Breast epithelium (tissue), 4 donors: Measurements from ENCODE around the gene TRERF1. TPM values are rescaled to one million over a fixed set of nuclear protein-coding genes. Genes with fewer than 3 reads are reported as not detected.

Experiments used
- DNase-seq, 2 donors: peaks; one replicate each; pipeline ENCODE4 v3.0.0-alpha.2; 2019; ENCODE audit warnings: low spot score in 2 of 2
- H3K27ac ChIP-seq, 2 donors: fragments of 200-600 bp; sonication (generic) in 1 of 2; one replicate each; pipeline ENCODE4 v1.5.1; 2016 to 2019; ENCODE audit warnings: mild to moderate bottlenecking in 1 of 2
- H3K27me3 ChIP-seq, 2 donors: fragments of 200-600 bp; sonication (generic) in 1 of 2; one replicate each; pipeline versions ENCODE4 v1.5.1 to v1.6.0; 2017 to 2019; ENCODE audit warnings: control low read depth in 1 of 2, mild to moderate bottlenecking in 1 of 2
- H3K36me3 ChIP-seq: fragments of 200-600 bp; one replicate; pipeline ENCODE4 v1.5.1; 2019
- H3K4me1 ChIP-seq, 2 donors: fragments of 200-600 bp; sonication (generic); one replicate each; pipeline ENCODE4 v1.5.1; 2016 to 2019; ENCODE audit warnings: control low read depth in 1 of 2
- H3K4me3 ChIP-seq, 3 donors: fragments of 200-600 bp; sonication (generic); 1 replicate in 2 of 3; 2 replicates in 1 of 3; pipeline ENCODE4 v1.5.1; 2016 to 2019; ENCODE audit warnings: mild to moderate bottlenecking in 3 of 3, moderate library complexity in 2 of 3
- H3K9me3 ChIP-seq, 2 donors: fragments of 200-600 bp; sonication (generic) in 1 of 2; one replicate each; pipeline ENCODE4 v1.5.1; 2016 to 2019; ENCODE audit warnings: control low read depth in 1 of 2
- CTCF ChIP-seq, 3 donors: fragments of 450-650 bp; IDR thresholded peaks; one replicate each; pipeline ENCODE4 v1.5.1; 2016 to 2017; ENCODE audit warnings: antibody characterized with exemption in 3 of 3, mild to moderate bottlenecking in 3 of 3, moderate library complexity in 3 of 3
- POLR2A ChIP-seq: fragments of 450-650 bp; IDR thresholded peaks from one replicate; pipeline ENCODE4 v1.6.1; 2016; ENCODE audit warnings: antibody characterized with exemption, mild to moderate bottlenecking, moderate library complexity
- POLR2AphosphoS5 ChIP-seq, 3 donors: sonication (generic); formaldehyde crosslinking; IDR thresholded peaks; one replicate each; pipeline ENCODE4 v1.6.1; 2017; ENCODE audit warnings: antibody characterized with exemption in 3 of 3
- intact Hi-C: fragments of 100-400 bp; cut with DNase I; formaldehyde crosslinking; loops from one replicate; pipeline ENCODE4 v1.15.1; 2023; ENCODE audit warnings: low total_unique reads
- total RNA-seq, 3 donors: library from RNA; depleted of rRNA; stranded (reverse); fragments of >200 nt; gene quantifications; one replicate each; pipeline ENCODE4 v1.1.0, GENCODE V29; 2016

The TRERF1 gene
- total RNA-seq, 3 donors from 2014 or later, result 3.9 to 5.4 (median 4.1) TPM

DNA sequence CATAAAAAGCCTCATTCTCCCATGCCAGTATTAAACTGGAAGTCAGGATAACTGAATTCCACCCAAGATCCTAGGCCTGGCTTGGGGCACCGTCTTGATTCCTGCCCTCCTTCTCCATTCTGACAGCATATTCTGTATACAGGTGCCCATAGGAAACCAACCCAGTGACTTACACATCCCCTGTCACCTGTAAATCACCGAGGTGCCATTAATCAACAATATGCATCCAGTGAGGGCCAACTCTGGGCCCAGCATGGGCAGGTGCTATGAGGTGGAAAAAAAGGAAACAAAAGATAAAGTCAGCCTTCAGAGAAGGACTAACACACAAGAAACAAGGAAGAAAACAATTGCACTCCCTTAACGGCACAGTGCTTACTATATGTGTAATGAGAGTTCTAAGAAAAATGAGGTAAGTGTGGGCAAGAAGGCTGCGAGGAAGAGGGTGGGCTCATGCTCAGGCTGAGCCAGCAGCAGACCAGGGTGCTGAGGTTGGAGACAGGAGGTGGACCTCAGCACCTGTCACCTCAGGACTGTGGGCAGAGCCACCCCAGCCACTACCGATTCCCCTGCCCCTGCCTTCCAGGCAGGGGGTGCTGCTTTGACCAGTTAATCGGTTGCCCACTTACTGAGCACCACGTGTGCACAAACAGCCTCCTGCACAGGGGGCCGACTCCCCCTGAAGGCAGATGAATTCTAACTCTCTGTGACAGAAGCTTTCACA is 105.9 kb downstream of the TRERF1 start:
- H3K27ac ChIP-seq, result no peak overlapping the region
- intact Hi-C loops, result no loop called here
- no peak for DNase-seq
- no peaks in the 10 kb centered on the region for H3K27me3 ChIP-seq
- no peaks in the 10 kb centered on the region for H3K36me3 ChIP-seq
- no peak for TF ChIP-seq CTCF (IDR thresholded peaks at IDR 0.05)
- TF ChIP-seq POLR2A, result no peak
- TF ChIP-seq POLR2AphosphoS5 (IDR thresholded peaks at IDR 0.05), result no peak
- no peak overlapping the region for H3K4me3 ChIP-seq
- no peaks in the 10 kb centered on the region for H3K9me3 ChIP-seq
- H3K4me1 ChIP-seq, result no peaks in the 10 kb centered on the region

DNA sequence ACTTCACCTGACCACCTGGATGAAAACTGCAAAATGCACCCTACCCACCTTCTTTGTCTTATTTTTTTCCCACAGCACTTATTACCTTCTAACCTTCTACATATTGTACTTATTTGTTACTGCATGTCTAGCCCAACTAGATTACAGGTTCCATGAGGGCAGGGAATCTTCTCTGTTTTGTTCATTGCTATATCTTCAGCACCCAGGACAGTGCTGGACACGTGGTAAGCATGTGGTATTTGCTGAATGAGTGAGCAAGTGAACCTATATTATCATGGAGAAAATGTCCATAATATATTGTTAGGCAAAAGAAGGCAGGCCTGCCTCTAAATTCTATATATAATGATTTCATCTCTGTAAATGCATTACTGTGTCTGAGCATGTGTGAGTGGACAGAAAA is 107.0 kb downstream of the TRERF1 start:
- Histone ChIP-seq H3K4me3 (no peak overlapping the region), H3K4me1 (no peaks in the 10 kb centered on the region), H3K27ac (no peak overlapping the region), H3K9me3 (no peaks in the 10 kb centered on the region), H3K27me3 (no peaks in the 10 kb centered on the region), H3K36me3 (no peaks in the 10 kb centered on the region)
- DNase-seq, result no peak
- no peak for TF ChIP-seq POLR2AphosphoS5 (IDR thresholded peaks at IDR 0.05)
- intact Hi-C loops, result no loop called here

GRCh38 chr6:42341771-42342553 is 109.8 kb downstream of the TRERF1 start:
- H3K9me3 ChIP-seq, result no peaks in the 10 kb centered on the region
- TF ChIP-seq CTCF (IDR thresholded peaks at IDR 0.05) (no peak), POLR2A (no peak), POLR2AphosphoS5 (IDR thresholded peaks at IDR 0.05) (no peak)
- intact Hi-C loops, result no loop called here
- no peak overlapping the region for H3K4me3 ChIP-seq
- no peaks in the 10 kb centered on the region for H3K4me1 ChIP-seq
- H3K36me3 ChIP-seq, result no peaks in the 10 kb centered on the region
- DNase-seq, result no peak
- no peak overlapping the region for H3K27ac ChIP-seq
- H3K27me3 ChIP-seq, result no peaks in the 10 kb centered on the region

GRCh38 chr6:42341221-42341620 is 110.5 kb downstream of the TRERF1 start:
- intact Hi-C loops, result no loop called here
- DNase-seq, result no peak
- no peak overlapping the region for H3K4me3 ChIP-seq
- H3K27me3 ChIP-seq, result no peaks in the 10 kb centered on the region
- H3K9me3 ChIP-seq, result no peaks in the 10 kb centered on the region
- H3K36me3 ChIP-seq, result no peaks in the 10 kb centered on the region
- TF ChIP-seq POLR2AphosphoS5 (IDR thresholded peaks at IDR 0.05), result no peak
- TF ChIP-seq POLR2A, result no peak
- no peak for TF ChIP-seq CTCF (IDR thresholded peaks at IDR 0.05)
- no peaks in the 10 kb centered on the region for H3K4me1 ChIP-seq
- no peak overlapping the region for H3K27ac ChIP-seq

DNA sequence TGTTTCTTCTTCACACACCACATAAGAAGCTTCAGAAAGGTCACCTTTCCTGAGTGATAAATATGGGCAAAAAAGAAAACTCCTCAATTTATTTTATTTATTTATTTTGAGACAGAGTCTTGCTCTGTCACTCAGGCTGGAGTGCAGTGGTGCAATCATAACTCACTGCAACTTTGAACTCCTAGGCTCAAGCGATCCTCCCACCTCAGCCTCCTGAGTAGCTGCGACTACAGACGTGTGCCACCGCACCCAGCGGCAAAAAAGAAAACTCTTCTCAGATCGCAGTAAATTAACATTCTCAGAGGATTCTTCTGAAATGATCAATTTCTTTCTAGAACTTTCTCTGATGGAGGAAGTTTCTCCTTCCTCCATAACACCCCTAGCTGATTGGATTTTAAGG is 111.2 kb downstream of the TRERF1 start:
- Histone ChIP-seq H3K4me1 (no peaks in the 10 kb centered on the region), H3K27me3 (no peaks in the 10 kb centered on the region), H3K9me3 (no peaks in the 10 kb centered on the region), H3K36me3 (no peaks in the 10 kb centered on the region), H3K27ac (no peak overlapping the region), H3K4me3 (no peak overlapping the region)
- intact Hi-C loops, result no loop called here
- TF ChIP-seq POLR2A (no peak), CTCF (IDR thresholded peaks at IDR 0.05) (no peak), POLR2AphosphoS5 (IDR thresholded peaks at IDR 0.05) (no peak)
- DNase-seq, result no peak
